Left renal cortex interstitium (tissue), 4 donors: Measurements from ENCODE around the gene MAPK12. TPM values are rescaled to one million over a fixed set of nuclear protein-coding genes. Genes with fewer than 3 reads are reported as not detected.

Experiments used
- DNase-seq, 4 donors: peaks; one replicate each; pipeline ENCODE4 v3.0.0-alpha.2; 2013; ENCODE audit warnings: low read depth in 4 of 4, low spot score in 2 of 4, missing footprints in 1 of 4
- polyA plus RNA-seq, 4 donors: library from polyadenylated mRNA; unstranded; fragments of 120-200 nt; gene quantifications; one replicate each; pipeline ENCODE4 v1.2.1, GENCODE V29; 2013; ENCODE audit not compliant: insufficient read length in 4 of 4

MAPK12 gene
- polyA plus RNA-seq = 10 to 100 TPM; 10.8 to 23.0 (median 15.1) TPM

DNA sequence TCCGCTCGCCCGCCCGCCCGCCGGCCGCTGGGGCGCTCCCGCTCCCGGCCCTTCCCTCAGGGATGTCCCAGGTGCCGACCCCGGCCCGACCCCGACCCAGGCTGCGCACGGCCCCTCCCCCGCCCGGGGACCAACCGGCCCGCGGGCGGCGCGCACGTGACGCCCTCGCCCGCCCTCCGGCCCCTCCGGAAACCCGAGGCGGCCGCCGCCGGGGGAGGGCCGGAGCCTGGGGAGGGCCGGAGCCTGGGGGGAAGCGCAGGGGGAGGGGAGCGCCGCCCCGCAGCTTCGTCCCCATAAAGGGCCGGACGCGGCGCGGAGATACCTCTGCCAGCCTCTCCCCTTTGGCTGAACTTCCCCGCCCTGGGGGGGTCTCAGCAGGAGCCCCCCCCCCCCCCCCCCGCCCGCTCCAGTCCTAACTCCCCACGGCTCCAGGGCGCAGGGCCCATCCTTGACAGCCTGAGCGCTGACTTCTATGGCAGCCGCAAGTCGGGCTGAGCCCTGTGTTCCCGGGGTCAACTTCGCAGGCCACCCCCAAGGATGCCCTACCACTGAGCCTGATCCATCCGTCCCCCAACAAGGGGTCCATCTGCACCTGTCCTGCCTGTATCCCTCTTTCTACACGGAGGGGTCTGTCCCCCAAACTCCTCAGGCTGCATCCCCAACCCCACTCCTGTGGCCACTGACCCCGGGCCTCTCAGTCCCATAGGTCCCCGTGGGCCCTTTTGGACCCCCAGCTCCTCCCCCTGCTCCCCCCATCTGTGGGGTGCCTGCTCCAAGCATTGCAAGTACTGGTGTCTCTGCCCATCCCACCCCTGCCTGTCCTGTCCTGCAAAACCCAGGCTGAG is at the start of gene MAPK12:
Gene MAPK12 (minus strand): TSS at position 69 of the 845 bp plus-strand sequence. CDS start 174 bp downstream, outside the sequence.
- no peak for DNase-seq

DNA sequence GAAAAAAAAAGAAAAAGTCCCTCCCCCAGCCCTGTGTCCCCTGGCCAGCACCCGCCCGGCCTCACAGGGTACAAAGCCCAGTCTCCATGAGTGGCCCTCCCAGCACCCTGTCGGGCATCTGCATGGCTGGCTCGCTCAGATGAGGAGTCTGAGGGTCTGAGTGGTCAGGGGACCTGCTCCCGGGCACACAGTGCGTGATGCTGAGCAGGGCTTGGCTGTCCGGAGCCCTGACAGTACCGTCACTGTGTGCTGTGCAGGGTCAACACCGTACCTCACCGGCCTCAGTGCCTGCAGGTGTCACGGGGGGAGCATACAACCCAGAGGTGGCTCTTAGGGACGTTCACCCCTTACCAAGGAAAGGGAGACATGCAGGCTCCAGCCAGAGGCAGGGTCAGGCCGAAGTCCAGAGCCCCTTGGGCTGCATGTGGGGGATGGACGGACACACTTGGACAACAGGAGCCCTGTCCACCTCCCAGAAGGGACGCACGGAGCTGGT is 49.5 kb upstream of the MAPK12 start:
- no peak for DNase-seq

DNA sequence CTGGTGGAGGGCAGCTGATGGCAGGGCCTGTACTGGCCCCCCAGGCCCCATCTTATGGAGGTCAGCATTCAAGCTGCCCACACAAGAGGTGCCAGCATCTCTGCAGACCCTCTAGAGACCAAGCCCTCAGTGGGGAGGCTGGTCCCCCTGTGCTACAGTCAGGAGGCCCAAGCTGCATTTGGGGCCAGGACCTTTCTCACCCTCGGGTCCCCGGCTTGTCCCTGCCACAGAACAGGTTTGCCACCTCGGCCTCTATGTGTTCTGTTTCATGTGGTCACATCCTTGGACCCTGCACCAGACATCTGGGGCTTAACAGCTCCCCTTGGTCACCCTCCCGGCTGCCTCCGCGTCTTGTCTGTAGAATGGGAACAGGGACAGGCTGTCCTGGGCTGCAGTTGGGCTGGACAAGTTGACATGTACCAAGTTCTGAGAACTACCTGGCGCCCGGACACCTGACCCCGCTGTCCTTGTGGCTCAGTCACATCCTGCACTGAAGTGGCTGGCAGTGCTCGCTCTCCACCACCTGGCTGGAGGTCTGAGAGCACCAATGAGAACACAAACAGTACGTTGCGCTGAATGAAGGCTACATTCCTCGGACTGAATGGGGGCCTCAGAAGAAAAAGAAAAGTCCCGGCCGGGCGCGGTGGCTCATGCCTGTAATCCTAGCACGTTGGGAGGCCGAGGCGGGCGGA is 48.7 kb upstream of the MAPK12 start:
- no peak for DNase-seq

DNA sequence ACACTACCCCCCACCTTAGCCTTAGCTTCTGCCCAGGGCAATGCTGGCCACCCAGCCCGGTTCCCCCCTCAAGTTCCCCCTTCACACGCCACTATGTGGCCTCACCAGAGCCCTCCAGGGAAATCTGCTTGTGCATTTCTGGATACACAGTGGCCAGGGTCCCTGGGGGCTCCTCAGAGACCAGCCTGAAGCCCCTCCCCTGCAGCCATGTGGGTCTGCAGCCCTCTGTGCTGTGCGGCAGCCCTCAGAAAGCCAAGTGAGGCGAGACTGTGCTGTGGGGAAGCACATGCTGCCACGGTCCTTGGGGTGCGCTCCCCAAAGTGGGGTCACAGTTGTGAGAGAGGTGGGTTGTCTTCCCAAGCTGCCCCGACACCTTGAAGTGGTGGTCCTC is 48.1 kb upstream of the MAPK12 start:
- no peak for DNase-seq

DNA sequence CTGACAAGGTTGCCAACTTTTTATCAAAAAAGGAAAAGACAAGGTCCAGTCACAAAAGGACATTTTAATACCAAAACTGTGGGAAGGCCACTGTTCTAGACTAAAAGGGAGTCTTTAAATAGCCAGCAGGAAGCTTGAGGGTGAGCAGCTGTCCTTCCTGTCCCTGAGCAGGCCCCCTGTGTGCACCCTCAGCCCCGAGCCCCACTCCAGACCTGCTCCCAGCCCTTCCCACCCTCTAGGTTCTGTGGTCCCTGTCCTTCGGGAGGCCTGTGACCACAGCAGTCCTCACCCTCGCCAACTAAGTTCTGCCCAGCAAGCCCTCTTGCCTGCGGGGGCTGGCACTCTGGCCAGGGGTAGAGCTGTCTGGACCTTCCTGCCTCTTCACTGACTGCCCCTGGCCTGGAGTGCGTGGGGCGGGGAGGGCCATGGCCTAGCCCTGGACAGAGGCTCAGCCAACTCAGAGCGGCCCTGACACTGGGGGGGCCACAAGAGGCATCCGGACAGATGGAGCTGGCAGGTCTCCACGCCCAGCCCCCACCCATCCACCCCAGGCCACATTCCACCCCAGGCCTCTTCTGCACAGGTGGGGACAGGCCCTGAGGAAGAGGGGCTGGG is 47.6 kb upstream of the MAPK12 start:
- no peak for DNase-seq

DNA sequence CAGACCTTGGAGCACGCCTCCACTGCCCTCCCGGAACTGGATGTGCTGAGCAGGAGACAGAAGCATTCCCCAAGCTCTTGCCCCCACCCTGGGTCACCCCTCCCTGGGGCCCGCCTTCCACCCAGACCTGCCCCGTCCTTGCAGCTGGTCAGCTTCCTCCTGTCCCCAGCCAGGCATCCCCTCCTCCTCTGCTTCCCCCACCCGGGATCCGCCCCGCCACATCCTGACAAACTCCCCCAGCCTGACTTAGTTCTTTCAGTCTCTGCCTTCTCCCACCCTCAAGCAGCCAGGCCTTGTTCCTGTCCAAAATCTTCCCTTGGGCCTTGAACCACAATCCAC is 47.1 kb upstream of the MAPK12 start:
- no peak for DNase-seq

DNA sequence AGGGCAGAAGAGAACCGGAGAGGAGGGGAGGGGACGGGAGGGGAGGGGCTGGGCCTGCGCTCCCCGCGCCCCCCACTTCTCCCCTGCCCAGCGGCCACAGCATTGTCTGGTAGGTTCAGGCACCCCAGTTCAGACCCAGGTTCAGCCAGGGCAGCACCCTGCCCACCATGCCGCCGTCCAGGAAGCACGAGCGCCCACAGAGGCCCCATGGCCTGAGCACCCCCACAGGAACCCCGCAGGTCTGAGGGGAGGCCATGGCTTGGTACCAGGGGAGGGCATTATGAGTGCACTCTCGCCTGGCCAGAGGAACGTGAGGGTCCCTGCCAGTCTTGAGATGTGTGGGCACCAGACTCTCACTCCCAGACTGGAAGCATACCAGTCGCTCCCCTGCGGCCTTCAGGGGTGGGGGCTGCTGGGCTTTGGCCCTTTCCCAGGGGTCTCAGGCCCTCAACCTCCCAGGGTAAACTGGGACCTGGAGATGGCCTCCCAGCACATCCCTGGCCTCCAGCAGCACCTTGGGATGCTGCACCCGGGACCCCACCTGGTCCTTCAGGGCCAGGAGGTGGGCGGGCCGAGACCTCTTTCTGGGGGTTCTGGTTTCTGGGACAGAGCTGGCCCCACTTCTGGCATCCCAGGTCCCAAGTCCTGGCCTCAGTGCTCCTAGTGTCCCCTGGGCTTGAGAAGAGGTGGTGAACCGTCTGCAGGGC is 46.6 kb upstream of the MAPK12 start:
- no peak for DNase-seq

DNA sequence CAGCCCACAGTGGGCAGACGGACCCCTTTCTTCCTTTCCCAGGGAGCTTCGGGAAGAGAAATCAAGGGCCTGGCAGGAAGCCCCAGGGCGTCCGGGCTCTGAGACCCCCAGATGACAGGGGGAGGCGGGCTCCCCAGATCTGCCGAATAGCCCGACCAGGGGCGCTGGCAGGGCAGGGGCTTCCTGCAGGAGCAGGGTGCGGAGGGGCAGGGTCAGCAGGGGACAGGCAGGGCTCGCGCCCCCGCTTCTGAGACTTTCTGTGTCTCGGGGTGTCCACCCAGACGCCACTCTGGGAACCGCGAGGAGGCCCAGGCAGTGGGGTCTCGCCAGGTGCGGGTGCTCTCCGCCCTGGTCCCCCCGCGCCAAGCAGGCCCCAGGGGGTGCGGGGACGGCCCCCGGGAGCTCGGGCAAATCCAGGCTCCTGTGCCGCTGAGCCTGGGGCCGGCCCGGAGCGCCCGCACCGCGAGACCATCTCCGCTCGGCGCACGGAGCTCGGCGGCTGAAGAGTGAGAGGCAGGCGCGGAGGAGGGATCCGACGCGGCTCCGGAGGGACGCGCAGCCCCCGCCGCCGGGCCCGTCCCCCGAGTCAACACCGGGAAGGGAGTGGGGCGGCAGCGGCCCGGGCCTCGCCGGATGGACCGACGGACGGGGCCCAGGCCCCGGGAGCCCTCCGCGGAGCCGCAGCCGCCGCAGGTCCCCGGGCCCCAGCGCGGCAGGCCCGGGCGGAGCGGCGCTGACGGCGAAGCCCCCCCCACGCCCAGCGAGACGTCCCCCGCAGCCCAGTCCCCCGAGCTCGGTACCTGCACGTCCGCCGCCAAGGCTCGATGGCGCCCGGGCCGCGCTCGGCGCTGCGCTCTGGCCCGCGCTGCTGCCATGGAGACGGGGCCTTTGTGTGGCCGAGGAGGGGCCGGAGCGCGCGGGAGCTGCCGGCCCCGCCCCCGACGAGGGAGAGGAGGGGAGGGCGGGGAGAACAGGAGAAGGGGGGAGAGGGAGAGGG is 45.6 kb upstream of the MAPK12 start, which contains the start of gene PLXNB2:
Gene PLXNB2 (minus strand): TSS at position 894 of the 997 bp plus-strand sequence. CDS start 17,062 bp downstream, outside the sequence.
- peak in 1 of 4 donors; percentile 77 for DNase-seq

DNA sequence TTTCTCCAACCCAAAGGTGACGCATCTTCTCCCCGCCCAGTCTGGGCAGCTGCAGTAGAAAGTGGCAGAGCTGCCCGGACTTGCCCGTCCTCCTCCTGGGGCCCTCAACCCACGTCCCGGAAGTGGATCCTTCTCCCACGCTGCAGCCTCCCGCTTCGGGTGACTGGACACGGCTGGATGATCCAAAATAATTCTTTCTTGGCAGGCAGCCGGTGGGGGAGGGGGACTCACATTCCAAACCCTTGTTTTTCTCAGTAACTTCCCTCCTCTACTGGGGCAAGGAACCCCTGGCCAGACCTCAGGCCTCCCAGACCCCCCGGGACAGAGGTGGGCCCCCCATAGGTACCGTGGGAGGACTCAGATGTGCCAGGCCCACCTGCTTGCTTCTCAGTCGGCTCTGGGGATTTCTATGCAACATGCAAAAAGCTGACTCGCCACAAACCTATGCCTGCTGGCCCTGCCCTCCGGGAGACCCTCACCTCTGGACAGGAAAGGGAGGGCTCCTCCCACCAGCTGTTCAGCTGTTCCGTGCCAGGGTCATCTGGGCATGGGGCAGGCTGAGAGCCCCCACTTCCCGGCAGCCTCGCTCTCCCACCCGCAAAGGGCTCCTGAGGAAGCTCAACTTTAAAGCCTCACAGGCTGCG is 44.6 kb upstream of the MAPK12 start:
- DNase-seq = peak; percentile 63 to 89 (median 80)

DNA sequence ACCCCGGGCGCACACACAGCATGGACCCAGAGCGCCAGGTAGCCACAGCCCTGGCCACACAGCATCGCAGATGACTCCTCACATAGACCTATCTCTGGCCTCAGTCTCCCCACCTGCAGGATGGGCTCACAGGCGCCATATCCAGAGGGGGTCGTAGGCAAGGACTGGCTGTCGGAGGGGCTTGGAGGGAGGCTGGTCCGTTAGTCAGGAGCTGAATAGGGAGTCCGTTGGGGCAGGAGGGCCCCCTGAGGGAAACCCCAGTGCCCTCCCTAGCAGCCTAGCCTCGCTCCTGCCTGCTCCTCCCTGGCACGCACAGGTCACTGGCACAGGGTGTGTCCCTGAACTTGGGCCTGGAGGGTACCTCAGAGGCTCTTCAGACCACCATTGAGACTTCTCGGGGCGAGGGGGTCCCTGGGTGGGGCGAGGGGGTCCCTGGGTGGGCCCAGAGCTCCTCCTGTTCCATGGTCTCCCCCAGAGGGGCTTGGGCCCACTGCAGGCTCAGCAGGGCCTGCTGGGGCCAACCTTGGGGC is 44.0 kb upstream of the MAPK12 start:
- DNase-seq = no peak

DNA sequence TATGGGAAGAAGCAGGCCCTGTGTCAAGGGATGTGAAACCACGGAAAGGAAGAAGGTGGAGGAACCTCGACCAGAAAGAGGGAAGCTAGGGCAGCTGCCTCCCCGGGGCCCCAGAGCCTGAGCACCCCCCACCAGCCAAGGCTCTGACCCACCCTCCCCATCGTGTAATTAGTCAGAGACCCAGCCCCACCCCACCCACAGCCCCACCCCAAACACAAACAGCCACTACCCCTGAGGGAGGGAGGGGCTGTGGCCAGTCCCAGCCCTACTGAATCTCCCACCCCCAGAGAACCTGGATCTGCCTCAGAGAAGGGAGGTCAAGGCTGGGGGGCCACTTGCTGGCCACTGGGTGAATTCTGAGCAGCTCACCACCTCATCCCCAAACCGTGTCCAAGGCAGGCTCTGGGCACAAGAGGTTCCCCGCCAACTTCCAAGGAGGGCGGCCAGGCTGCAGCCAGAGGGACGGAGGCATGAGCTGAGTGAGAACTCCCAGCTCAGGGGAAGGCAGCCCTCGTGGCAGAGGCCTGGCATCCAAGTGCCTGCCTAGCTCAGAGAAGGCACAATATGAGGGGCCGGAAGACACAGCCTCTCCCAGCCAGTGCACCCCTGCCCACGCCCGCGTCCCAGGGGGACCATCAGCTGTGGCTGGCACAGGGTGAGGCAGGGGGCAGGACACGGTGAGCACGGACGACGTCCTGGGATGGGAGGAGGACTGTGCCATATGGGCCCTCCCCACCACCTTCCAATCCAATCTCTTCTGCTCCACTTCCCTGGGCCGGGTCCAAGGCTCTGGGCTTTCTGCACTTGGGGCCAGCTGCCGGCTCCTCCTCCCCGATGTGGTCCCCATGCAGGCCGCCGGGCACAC is 43.3 kb upstream of the MAPK12 start:
- no peak for DNase-seq

DNA sequence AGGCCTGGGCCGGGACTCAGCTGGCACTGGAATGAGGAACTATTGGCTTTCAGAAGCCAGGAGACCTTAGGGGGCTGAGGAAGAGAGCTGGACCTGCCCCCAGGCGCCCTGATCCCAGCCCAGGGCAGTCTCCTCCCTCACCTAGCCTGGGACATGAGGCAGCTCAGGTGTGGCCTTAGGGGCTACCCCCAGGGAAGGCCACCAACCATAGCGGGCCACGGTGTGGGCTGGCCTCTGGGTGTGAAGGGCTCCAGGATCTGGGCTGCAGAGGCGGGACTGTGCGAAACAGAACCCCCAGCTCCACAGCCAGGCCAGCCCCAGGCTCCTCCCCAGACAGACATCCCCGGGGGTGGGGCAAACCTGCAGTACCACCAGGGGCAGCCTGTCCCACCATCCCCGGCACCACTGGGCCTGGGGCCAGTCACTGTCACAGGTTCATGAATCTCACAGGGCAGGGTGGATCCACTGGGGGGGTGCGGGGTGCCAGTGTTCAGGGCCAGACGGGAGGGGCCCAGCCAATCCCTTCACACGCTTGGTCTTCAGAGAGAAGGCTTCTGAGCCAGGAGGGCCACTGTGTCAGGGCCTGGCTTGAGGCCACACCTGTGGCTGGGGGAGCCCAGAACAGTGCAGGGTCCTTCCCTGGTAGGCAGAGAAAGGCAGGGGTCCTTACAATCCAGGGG is 42.5 kb upstream of the MAPK12 start:
- no peak for DNase-seq

DNA sequence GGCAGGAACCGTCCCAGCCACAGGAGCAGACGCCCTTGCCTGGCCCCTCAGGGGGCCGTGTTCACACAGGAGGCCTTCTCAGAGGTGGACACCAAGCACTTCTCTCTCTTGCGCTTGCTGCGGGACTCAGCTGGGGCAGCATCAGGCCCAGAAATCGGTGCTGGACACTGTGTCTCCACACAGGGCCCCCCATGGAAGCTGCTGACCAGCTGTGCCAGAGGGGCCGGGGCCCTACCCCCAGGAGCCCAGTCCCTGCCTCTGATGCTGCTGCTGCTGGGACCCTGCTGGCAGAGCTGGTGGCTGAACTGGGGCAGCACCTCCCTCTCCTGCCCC is 42.0 kb upstream of the MAPK12 start:
- no peak for DNase-seq

DNA sequence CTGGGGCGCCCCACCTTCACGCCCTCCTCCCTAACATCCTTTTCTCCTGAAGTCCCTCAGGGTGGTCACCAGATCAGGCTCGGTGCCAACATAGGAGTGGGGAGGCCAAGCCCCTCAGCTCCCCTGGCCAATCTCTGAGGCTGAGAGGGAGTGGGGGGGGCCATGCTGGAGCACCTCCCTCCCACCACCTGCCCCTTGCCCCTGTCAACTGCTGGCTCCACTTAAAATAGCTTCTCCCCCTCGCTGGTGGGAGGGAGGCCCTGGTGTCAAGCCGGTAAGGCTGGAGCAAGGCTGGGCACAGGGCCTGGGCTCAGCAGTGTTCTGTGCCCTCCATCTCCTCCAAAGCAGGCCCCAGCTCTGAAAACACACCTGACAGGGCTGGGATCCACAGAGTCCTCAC is 41.1 kb upstream of the MAPK12 start:
- DNase-seq = no peak

DNA sequence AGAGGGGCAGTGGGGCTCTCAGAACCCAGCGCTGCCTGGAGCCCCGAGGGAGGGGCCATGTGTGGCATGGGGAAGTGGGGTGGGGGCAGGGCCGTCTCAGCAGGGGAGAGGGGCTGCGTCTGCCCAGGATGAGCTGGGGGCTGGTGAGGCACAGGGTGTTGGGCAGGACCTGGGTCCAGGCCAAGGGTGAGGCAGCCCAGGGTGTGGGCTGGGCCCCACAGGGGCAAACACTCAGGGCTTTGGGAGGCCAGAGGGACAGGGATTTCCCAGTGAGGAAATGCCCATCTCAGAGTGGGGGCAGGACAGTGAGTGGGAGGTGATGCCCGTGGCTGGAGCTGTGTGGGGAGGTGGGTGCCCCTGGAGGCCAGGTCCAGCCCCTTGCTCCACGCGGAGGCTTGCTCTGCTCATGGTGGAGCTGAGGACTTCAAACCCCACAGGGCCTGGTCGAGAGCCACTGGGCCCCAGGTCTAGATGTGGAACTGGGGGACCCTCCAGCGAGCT is 40.6 kb upstream of the MAPK12 start:
- no peak for DNase-seq

DNA sequence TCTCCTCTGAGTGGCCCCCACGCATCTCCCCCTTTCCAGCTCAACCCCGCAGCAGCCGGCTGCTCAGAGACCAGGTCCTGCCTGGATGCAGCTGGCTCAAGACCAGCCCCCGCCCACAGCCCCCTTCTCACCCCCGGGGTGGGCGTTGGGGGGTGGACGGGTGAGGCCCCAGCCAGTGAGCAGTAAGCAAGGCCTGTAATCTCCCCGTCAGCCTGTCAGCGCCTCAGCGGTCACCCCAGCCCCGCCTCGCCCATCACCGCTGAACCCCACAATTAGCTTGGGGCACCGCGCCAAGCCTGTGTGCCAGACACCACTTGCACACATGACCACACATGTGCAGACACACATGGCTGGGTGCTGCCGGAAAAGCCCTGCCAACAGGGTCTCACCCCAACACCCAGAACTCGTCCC is 40.1 kb upstream of the MAPK12 start:
- no peak for DNase-seq

DNA sequence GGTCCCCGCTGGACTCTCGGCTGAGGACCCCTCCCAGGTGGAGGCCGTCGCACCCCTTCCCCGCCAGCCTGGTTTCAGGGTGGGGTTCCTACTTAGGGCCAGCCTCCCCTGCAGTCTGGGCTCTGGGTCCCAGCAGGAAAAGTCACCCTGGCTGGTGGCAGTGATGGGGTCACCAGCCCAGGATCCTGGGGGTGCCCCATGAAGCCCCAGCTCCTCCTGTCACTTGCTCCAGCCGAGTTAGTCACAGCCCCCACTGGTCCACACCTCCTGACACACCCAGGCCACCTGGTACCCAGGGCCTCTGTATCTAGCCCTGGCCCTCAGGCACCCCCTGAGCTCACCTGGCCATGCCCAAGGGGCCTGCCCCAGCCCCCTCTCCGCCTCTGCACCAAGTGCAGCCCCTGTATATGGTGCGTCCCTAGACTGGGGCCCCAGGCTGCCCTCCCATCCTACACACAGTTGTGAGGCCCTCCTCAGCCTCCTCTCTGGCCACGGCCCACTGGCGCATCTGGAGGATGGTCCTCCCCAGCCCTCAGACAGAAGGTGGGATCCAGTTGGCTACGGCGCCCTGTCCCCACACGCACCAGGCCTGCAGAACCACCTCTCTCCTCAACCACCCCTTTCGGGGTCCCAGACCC is 39.3 kb upstream of the MAPK12 start:
- DNase-seq = no peak
